WTC11 (cell line): Measurements from ENCODE around the gene INPP5A. TPM values are rescaled to one million over a fixed set of nuclear protein-coding genes. Genes with fewer than 3 reads are reported as not detected.

Source experiments
- ATAC-seq: fragments of 200-7000 bp; cut with Tn5 transposase; 2 replicates; pipeline ENCODE4 v1.10.0; 2021; ENCODE audit warnings: mild to moderate bottlenecking, moderate library complexity
- CTCF ChIA-PET: fragments of 300-600 bp; sonication (Branson Sonifier 250); formaldehyde crosslinking; loops from one replicate; lab custom pipeline; 2021; ENCODE audit warnings: antibody characterized with exemption; lab: Charles Lee
- POLR2A ChIA-PET: fragments of 350-600 bp; sonication (Branson Sonifier 250); formaldehyde crosslinking; loops from one replicate; lab custom pipeline; 2021; ENCODE audit warnings: antibody characterized with exemption; lab: Charles Lee
- DNase-seq: peaks from one replicate; pipeline ENCODE4 v3.0.0; 2021; ENCODE audit warnings: low spot score
- H3K27ac Mint-ChIP-seq: 2 replicates; pipeline ENCODE4 v1.8.0; 2021; ENCODE audit warnings: mixed read lengths
- H3K27me3 Mint-ChIP-seq: 2 replicates; pipeline ENCODE4 v1.8.0; 2021; ENCODE audit warnings: low read depth, mild to moderate bottlenecking, moderate library complexity, mixed read lengths
- H3K36me3 Mint-ChIP-seq: 2 replicates; pipeline ENCODE4 v1.8.0; 2021; ENCODE audit warnings: mixed read lengths
- H3K4me1 Mint-ChIP-seq: 2 replicates; pipeline ENCODE4 v1.8.0; 2022; ENCODE audit warnings: mixed read lengths
- H3K4me3 Mint-ChIP-seq: 2 replicates; pipeline ENCODE4 v1.8.0; 2021; ENCODE audit warnings: mild to moderate bottlenecking, moderate library complexity, mixed read lengths
- H3K9me3 Mint-ChIP-seq: 2 replicates; pipeline ENCODE4 v1.8.0; 2021; ENCODE audit warnings: mixed read lengths
- CBFB ChIP-seq: sonication (generic); formaldehyde crosslinking; IDR thresholded peaks from 2 replicates; pipeline ENCODE4 v1.8.1; 2022; ENCODE audit warnings: mild to moderate bottlenecking, low read depth, missing genetic modification reagents
- CREM ChIP-seq: sonication (generic); formaldehyde crosslinking; IDR thresholded peaks from 2 replicates; pipeline ENCODE4 v1.8.1; 2022; ENCODE audit warnings: mild to moderate bottlenecking, missing genetic modification reagents, moderate library complexity
- ESRRA ChIP-seq: sonication (generic); formaldehyde crosslinking; IDR thresholded peaks from 2 replicates; pipeline ENCODE4 v1.8.1; 2022; ENCODE audit warnings: mild to moderate bottlenecking, missing genetic modification reagents, borderline replicate concordance
- FOXJ3 ChIP-seq: sonication (generic); formaldehyde crosslinking; IDR thresholded peaks from 2 replicates; pipeline ENCODE4 v1.9.0; 2021; ENCODE audit warnings: missing genetic modification reagents, mild to moderate bottlenecking, borderline replicate concordance
- HMGA2 ChIP-seq: fragments of 250-450 bp; sonication (Bioruptor Pico); IDR thresholded peaks from 2 replicates; pipeline ENCODE4 v1.4.0; 2021; ENCODE audit warnings: mild to moderate bottlenecking, moderate library complexity
- IRF2 ChIP-seq: sonication (generic); formaldehyde crosslinking; IDR thresholded peaks from 2 replicates; pipeline ENCODE4 v1.8.0; 2022; ENCODE audit warnings: low read depth, missing genetic modification reagents, borderline replicate concordance
- MXD4 ChIP-seq: fragments of 250-450 bp; sonication (Bioruptor Pico); IDR thresholded peaks from 2 replicates; pipeline ENCODE4 v1.8.0; 2021; ENCODE audit warnings: mild to moderate bottlenecking, moderate library complexity, borderline replicate concordance
- NFATC4 ChIP-seq: fragments of 250-450 bp; sonication (Bioruptor Pico); IDR thresholded peaks from 2 replicates; pipeline ENCODE4 v1.9.0; 2021; ENCODE audit warnings: mild to moderate bottlenecking
- NFE2L1 ChIP-seq: sonication (generic); formaldehyde crosslinking; IDR thresholded peaks from 2 replicates; pipeline ENCODE4 v1.8.1; 2023; ENCODE audit warnings: missing genetic modification reagents
- NFYB ChIP-seq: sonication (generic); formaldehyde crosslinking; conservative IDR thresholded peaks from 2 replicates; pipeline ENCODE4 v1.8.0; 2022; ENCODE audit warnings: low read depth, missing genetic modification reagents
- OVOL2 ChIP-seq: fragments of 250-450 bp; sonication (Bioruptor Pico); IDR thresholded peaks from 2 replicates; pipeline ENCODE4 v1.9.0; 2021; ENCODE audit warnings: mild to moderate bottlenecking, borderline replicate concordance
- SMAD4 ChIP-seq: sonication (generic); formaldehyde crosslinking; IDR thresholded peaks from 2 replicates; pipeline ENCODE4 v1.8.0; 2022; ENCODE audit warnings: mild to moderate bottlenecking, missing genetic modification reagents
- TP53 ChIP-seq: sonication (generic); formaldehyde crosslinking; IDR thresholded peaks from 2 replicates; pipeline ENCODE4 v1.8.1; 2023; ENCODE audit warnings: mild to moderate bottlenecking, missing genetic modification reagents
- ZBTB21 ChIP-seq: sonication (generic); formaldehyde crosslinking; IDR thresholded peaks from 2 replicates; pipeline ENCODE4 v1.8.1; 2023; ENCODE audit warnings: mild to moderate bottlenecking, missing genetic modification reagents, borderline replicate concordance
- ZNF396 ChIP-seq: fragments of 250-450 bp; sonication (Bioruptor Pico); IDR thresholded peaks from 2 replicates; pipeline ENCODE4 v1.8.0; 2021; ENCODE audit warnings: mild to moderate bottlenecking, moderate library complexity, borderline replicate concordance
- ZNF416 ChIP-seq: fragments of 250-450 bp; sonication (Bioruptor Pico); IDR thresholded peaks from 2 replicates; pipeline ENCODE4 v1.9.0; 2021; ENCODE audit warnings: mild to moderate bottlenecking, inconsistent platforms
- total RNA-seq: library from RNA; stranded (reverse); gene quantifications from 3 replicates; pipeline ENCODE4 v1.2.3, GENCODE V29; 2021
- TF ChIP-seq, protein P1 (sequence below): sonication (generic); formaldehyde crosslinking; IDR thresholded peaks from 2 replicates; pipeline ENCODE4 v1.8.1; 2022; ENCODE audit warnings: missing genetic modification reagents, borderline replicate concordance
- TF ChIP-seq, protein P2 (sequence below): sonication (generic); formaldehyde crosslinking; IDR thresholded peaks from 2 replicates; pipeline ENCODE4 v1.8.1; 2023; ENCODE audit warnings: mild to moderate bottlenecking, missing genetic modification reagents
- TF ChIP-seq, protein P3 (sequence below): fragments of 250-450 bp; sonication (Bioruptor Pico); IDR thresholded peaks from 2 replicates; pipeline ENCODE4 v1.9.0; 2021; ENCODE audit warnings: mild to moderate bottlenecking, borderline replicate concordance
- TF ChIP-seq, protein P4 (sequence below): sonication (generic); formaldehyde crosslinking; IDR thresholded peaks from 2 replicates; pipeline ENCODE4 v1.8.0; 2022; ENCODE audit warnings: mild to moderate bottlenecking, missing genetic modification reagents

The INPP5A gene
- total RNA-seq, 1 experiment from 2014 or later = 22.1 TPM

DNA sequence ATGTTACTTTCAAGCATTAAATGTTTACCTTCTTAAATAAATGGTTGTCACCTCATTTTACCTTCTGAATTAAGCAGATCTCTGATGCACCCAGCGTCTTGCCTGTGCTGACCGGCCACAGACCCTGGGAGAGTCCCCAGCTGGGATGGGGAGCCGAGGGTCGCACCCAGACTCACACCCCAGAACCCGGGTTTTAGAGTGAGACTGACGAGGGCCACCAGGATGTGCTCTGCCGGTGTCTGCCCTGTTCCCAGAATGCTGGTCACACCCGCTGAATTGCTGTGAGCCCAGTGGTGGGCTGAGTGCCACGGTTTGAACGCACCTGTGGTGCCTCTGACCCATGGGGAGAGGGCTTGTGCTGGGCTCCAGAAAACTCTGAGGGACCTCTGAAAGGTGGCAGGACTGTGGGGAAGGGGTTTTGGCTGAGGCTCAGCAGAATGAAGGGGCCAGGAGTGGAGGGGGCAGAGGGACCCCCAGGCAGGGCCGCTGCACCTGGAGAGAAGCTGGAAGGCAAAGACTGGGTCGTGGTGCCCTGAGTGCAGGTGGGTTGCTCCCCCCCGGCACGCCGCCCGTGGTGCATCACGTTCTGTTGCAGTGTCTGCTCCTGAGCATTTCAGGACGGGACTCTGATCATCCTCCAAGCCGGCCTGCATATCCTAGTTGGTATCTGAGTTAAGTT, 39.2 kb downstream of the INPP5A start:
- ChIA-PET CTCF (interaction anchor here (1.2 kb wide), 1 partner anchor 101 kb away, joined by 3 read pairs; no protein-coding TSS in a partner anchor), POLR2A (no interaction called here)
- peaks cover 21% of the 10 kb centered on the region for H3K4me1 Mint-ChIP-seq
- no peak for ATAC-seq
- H3K36me3 Mint-ChIP-seq = no peaks in the 10 kb centered on the region
- H3K4me3 Mint-ChIP-seq = no peak overlapping the region
- DNase-seq = no peak
- no peak overlapping the region for H3K27ac Mint-ChIP-seq
- H3K27me3 Mint-ChIP-seq = no peaks in the 10 kb centered on the region
- H3K9me3 Mint-ChIP-seq = no peaks in the 10 kb centered on the region
- TF ChIP-seq FOXJ3 (CRISPR knock-in tag) (no peak), MXD4 (CRISPR knock-in tag) (no peak), CBFB (CRISPR knock-in tag) (no peak), HMGA2 (no peak), TP53 (CRISPR knock-in tag) (no peak), IRF2 (CRISPR knock-in tag) (no peak), ZBTB21 (CRISPR knock-in tag) (no peak)
- TF ChIP-seq, protein P1, sequence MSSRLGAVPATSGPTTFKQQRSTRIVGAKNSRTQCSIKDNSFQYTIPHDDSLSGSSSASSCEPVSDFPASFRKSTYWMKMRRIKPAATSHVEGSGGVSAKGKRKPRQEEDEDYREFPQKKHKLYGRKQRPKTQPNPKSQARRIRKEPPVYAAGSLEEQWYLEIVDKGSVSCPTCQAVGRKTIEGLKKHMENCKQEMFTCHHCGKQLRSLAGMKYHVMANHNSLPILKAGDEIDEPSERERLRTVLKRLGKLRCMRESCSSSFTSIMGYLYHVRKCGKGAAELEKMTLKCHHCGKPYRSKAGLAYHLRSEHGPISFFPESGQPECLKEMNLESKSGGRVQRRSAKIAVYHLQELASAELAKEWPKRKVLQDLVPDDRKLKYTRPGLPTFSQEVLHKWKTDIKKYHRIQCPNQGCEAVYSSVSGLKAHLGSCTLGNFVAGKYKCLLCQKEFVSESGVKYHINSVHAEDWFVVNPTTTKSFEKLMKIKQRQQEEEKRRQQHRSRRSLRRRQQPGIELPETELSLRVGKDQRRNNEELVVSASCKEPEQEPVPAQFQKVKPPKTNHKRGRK (CRISPR knock-in tag) = no peak
- TF ChIP-seq, protein P2, sequence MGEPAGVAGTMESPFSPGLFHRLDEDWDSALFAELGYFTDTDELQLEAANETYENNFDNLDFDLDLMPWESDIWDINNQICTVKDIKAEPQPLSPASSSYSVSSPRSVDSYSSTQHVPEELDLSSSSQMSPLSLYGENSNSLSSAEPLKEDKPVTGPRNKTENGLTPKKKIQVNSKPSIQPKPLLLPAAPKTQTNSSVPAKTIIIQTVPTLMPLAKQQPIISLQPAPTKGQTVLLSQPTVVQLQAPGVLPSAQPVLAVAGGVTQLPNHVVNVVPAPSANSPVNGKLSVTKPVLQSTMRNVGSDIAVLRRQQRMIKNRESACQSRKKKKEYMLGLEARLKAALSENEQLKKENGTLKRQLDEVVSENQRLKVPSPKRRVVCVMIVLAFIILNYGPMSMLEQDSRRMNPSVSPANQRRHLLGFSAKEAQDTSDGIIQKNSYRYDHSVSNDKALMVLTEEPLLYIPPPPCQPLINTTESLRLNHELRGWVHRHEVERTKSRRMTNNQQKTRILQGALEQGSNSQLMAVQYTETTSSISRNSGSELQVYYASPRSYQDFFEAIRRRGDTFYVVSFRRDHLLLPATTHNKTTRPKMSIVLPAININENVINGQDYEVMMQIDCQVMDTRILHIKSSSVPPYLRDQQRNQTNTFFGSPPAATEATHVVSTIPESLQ (CRISPR knock-in tag) = no peak
- TF ChIP-seq, protein P3, sequence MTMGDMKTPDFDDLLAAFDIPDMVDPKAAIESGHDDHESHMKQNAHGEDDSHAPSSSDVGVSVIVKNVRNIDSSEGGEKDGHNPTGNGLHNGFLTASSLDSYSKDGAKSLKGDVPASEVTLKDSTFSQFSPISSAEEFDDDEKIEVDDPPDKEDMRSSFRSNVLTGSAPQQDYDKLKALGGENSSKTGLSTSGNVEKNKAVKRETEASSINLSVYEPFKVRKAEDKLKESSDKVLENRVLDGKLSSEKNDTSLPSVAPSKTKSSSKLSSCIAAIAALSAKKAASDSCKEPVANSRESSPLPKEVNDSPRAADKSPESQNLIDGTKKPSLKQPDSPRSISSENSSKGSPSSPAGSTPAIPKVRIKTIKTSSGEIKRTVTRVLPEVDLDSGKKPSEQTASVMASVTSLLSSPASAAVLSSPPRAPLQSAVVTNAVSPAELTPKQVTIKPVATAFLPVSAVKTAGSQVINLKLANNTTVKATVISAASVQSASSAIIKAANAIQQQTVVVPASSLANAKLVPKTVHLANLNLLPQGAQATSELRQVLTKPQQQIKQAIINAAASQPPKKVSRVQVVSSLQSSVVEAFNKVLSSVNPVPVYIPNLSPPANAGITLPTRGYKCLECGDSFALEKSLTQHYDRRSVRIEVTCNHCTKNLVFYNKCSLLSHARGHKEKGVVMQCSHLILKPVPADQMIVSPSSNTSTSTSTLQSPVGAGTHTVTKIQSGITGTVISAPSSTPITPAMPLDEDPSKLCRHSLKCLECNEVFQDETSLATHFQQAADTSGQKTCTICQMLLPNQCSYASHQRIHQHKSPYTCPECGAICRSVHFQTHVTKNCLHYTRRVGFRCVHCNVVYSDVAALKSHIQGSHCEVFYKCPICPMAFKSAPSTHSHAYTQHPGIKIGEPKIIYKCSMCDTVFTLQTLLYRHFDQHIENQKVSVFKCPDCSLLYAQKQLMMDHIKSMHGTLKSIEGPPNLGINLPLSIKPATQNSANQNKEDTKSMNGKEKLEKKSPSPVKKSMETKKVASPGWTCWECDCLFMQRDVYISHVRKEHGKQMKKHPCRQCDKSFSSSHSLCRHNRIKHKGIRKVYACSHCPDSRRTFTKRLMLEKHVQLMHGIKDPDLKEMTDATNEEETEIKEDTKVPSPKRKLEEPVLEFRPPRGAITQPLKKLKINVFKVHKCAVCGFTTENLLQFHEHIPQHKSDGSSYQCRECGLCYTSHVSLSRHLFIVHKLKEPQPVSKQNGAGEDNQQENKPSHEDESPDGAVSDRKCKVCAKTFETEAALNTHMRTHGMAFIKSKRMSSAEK (CRISPR knock-in tag) = no peak

DNA sequence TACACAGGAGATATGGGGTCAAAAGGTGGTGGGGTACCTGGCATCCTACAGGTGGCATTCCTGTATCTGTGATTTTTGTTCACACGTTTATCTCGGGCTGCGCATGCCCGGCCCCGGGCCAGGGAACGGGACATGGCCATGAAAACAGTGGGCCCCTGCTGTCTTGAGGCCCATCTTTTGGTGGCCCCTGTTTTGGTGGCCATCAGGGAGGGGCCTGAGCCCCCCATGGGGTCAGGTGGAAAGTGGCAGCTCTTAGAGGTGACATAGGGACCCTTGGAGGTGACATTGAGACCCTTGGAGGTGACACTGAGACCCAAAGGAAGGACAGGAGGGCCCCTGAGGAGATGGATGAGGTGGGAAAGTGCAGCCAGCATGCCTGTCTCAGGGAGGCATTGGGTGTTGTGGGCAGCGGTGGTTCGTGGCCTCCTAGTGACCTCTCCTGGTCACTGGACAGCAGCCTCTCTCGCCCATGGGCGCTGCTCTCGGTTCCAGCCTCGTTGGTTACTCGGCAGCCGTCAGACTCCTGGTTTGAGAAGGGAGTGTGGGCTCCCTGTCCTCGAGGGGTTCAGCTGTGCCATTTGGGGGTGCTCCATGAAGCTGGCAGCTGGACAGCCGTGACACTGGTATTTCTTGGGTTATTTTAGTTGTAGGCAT, 39.9 kb downstream of the INPP5A start:
- TF ChIP-seq CBFB (CRISPR knock-in tag) = no peak
- TF ChIP-seq, protein P4, sequence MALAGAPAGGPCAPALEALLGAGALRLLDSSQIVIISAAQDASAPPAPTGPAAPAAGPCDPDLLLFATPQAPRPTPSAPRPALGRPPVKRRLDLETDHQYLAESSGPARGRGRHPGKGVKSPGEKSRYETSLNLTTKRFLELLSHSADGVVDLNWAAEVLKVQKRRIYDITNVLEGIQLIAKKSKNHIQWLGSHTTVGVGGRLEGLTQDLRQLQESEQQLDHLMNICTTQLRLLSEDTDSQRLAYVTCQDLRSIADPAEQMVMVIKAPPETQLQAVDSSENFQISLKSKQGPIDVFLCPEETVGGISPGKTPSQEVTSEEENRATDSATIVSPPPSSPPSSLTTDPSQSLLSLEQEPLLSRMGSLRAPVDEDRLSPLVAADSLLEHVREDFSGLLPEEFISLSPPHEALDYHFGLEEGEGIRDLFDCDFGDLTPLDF (CRISPR knock-in tag) = no peak
- TF ChIP-seq SMAD4 (CRISPR knock-in tag) = no peak
- TF ChIP-seq NFYB (CRISPR knock-in tag) = no peak
- no peak for TF ChIP-seq ZNF396 (CRISPR knock-in tag)
- no peak for TF ChIP-seq NFE2L1 (CRISPR knock-in tag)
- TF ChIP-seq ESRRA = no peak
- no peak for TF ChIP-seq NFATC4
- no peak for TF ChIP-seq CREM (CRISPR knock-in tag)
- TF ChIP-seq OVOL2 = no peak
- no peak for TF ChIP-seq TP53 (CRISPR knock-in tag)
- no peak for TF ChIP-seq ZNF416 (CRISPR knock-in tag)
- ChIA-PET CTCF (no interaction called here), POLR2A (no interaction called here)
- H3K36me3 Mint-ChIP-seq = no peaks in the 10 kb centered on the region
- no peak overlapping the region for H3K27ac Mint-ChIP-seq
- ATAC-seq = no peak
- DNase-seq = no peak
- peaks cover 21% of the 10 kb centered on the region for H3K4me1 Mint-ChIP-seq
- no peak overlapping the region for H3K4me3 Mint-ChIP-seq
- H3K9me3 Mint-ChIP-seq = no peaks in the 10 kb centered on the region
- no peaks in the 10 kb centered on the region for H3K27me3 Mint-ChIP-seq
